Skeletal muscle cell (primary cell): ENCODE results near the gene ADRM1.
A peak's percentile ranks its signal among the peaks of the same experiment; 100 is the strongest.

ENCODE experiments used
- DNase-seq: peaks from one replicate; pipeline ENCODE4 v3.0.0-alpha.2; 2010; ENCODE audit warnings: low read depth
- H3K4me3 ChIP-seq: 2 replicates; pipeline ENCODE4 v1.5.1; 2011; ENCODE audit warnings: low read depth, mild to moderate bottlenecking, control low read depth, low read length, moderate library complexity

The ADRM1 gene, protein sequence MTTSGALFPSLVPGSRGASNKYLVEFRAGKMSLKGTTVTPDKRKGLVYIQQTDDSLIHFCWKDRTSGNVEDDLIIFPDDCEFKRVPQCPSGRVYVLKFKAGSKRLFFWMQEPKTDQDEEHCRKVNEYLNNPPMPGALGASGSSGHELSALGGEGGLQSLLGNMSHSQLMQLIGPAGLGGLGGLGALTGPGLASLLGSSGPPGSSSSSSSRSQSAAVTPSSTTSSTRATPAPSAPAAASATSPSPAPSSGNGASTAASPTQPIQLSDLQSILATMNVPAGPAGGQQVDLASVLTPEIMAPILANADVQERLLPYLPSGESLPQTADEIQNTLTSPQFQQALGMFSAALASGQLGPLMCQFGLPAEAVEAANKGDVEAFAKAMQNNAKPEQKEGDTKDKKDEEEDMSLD

DNA sequence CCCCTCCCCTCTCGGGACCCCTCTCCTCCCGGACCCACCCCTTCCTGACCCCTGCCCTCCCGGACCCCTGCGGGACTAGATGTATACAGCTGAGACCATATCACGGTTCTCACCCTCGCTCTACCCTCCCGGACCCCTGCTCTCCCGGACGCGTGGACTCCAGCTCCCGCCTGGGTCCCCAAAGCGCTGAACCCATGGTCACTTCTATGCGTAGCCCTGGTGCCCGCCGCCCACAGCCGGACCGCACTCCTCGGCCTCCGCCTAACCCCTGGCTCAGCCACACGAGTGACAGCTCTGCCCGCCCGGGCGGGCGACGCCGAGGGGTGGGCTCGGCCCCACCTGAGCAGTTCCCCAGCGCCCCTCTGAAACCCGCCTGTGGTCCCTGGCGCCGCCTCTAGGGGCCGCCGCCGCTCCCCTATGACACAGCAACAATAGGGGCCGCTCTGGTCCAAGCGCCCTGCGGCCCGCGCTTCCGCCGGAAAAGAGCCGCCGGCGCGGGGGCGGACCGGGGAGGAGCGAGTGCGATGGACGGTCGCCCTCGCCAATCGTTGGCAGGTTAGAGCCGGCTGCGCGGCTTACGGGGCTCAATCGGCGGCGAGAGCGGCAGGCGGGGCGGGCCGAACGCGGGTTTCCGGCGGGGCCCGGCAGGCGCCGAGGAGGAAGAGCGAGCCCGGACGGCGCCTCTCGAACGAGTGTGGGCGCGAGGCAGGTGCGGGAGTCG lies at the start of gene ADRM1:
Gene ADRM1, plus strand, starts transcription at position 657 of the 721 bp plus-strand sequence. CDS start 572 bp downstream, outside the sequence.
- H3K4me3 ChIP-seq = peak within 1 kb of the TSS; percentile 90
- peak; percentile 86 for DNase-seq

DNA sequence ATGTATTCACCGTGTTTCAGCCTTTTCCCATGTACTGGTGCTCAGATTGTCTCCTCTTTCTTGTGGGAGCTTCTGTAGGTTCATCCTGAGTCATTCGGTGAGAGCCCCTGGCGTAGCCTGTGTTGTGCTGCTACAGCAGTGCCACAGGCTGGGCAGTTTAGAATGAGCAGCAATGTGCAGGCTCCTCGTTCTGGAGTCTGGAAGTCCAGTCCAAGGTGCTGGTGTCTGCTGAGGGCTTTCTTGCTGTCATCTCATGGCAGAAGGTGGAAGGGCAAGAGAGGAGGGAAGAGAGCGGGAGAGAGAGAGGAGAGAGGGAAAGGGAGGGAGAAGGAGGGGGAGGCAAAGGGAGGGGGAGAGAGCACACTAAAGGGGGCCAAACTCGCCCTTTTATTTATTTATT lies 49.4 kb upstream of the ADRM1 start:
- DNase-seq = no peak
- no peak overlapping the region for H3K4me3 ChIP-seq

DNA sequence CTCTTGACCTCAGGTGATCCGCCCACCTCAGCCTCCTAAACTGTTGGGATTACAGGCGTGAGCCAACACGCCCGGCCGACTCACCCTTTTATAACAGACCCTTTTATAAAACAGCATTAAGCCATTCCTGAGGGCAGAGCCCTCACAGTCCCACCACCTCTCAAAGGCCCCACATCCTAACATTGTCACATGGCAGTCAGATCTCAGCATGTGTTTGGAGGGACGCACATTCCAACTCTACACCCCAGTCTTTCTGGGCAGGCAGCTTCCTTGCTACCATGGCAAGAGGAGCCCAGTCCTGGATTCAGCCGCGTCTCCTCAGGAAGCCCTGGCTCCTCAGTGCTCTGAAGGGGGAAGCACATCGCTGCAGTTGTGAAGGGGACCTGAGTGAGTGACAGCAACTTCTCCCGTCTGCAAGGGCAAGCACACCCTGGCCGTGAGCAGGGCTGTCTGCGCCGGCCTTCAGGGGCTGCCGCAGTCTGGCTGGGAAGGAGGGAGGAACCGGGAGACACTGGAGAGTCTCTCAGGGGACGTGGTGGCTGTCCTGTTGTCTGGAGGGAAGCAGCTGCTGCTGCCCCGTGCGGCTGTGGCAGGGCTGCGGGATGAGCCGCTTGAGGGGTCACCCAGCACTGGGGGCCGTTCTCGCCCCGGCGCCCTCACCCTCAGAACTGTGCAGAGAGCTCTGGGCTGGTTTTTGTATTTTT lies 48.6 kb upstream of the ADRM1 start:
- DNase-seq = no peak
- H3K4me3 ChIP-seq = no peak overlapping the region

DNA sequence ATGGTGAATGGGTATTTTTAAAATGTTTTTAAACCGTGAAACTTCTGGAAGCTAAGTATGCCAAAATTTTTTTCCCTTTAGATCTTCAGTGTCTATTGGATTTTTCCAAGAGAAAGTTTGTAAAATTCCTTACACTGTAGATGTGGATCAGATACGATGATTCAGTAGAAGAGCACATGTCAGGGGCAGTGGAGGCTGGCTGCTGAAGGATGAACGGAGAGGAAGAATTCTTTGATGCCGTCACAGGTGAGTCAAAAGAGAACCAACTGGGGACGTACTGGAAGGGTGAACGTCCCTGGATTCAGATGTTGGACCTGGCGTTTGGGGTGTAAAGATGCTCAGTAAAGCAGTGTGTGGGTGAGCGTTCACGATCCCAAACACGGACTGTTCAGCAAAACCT lies 46.8 kb upstream of the ADRM1 start:
- DNase-seq = no peak
- no peak overlapping the region for H3K4me3 ChIP-seq

DNA sequence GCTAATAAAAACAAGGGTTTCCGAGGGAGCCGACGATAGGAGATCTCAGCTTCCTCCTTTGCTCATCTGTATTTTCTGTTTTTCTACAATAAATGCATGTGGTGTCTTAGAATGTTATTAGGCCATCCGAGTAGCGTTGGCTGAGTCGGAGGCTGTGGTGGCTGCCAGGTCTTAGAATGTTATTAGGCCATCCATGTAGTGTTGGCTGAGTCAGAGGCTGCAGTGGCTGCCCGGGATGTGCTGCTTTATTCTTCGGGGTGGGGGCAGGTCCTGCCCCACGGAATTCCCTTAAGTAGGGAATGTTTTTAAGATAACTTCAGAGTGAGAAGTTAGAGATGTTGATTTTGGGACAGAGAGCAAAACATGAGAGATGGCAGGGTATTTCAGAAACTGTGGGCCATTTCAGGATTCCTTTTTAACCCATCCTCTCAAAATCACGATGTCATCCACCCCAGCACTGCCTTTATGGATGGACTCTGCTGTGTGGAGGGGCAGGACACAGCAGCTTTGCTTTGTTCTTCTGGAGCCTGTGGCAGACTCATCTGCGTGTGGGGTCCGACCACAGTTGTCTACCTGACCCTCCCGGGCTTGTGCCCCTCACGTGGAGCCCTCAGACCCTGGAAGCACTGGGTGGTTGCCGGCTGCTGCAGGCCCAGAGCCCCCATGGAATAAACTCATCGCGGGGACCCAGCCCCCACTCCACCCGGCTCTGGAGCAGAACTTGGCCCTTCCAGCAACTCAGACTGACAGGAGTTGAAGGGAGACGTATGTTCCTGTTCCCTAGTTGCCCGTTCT lies 44.1 kb upstream of the ADRM1 start:
- peak; percentile 48 for DNase-seq
- H3K4me3 ChIP-seq = no peak overlapping the region

DNA sequence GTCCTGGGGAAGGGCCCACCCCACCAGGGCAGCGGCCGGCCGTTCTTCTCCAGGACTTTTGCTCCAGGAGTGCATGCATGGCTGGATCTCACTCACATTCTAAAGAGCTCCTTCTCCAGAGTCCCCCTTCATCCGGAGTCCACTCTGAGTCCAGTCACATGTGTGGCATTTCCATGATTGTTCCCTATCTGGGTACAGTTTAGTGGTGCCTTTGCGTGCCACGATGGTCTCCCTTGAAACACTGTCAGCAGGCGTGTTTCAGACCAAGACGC lies 43.6 kb upstream of the ADRM1 start:
- H3K4me3 ChIP-seq = no peak overlapping the region
- DNase-seq = no peak

DNA sequence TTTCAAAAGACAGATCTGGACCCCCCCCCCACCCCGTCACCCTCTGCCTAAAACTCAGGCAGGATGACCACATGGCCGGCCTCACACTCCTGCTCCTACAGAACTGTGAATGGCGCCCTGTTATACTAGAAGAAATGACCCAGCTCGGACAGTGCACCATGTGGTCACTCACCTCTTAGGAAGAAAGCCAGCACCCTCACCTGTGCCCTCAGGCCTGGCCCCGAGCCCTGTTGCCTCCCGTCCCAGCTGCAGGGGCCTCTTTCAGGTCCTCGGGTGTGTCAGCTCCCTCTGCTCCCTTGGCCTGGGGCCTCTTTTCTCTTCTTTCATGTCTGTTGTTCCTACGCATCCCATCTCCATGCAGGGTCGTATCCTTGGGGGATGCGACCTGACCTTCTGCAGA lies 40.7 kb upstream of the ADRM1 start:
- H3K4me3 ChIP-seq = no peak overlapping the region
- no peak for DNase-seq

DNA sequence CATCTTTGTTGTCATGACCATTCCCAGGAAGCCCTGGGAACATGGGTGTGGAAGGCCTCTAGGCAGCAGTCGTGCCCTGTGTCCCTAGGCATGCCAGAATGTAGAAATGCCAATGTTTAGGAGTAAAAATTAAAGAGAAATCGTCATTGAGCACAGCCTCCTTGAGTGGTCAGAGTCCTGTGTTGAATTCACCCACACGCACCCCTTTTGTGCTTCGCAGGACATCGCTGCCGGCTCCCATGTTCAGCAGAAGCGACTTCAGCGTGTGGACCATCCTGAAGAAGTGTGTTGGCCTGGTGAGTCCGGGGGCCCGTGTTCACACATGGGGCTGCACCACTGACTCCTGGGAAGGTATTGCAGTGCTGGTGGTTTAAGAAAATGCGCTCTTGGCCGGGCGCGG lies 39.4 kb upstream of the ADRM1 start:
- DNase-seq = no peak

DNA sequence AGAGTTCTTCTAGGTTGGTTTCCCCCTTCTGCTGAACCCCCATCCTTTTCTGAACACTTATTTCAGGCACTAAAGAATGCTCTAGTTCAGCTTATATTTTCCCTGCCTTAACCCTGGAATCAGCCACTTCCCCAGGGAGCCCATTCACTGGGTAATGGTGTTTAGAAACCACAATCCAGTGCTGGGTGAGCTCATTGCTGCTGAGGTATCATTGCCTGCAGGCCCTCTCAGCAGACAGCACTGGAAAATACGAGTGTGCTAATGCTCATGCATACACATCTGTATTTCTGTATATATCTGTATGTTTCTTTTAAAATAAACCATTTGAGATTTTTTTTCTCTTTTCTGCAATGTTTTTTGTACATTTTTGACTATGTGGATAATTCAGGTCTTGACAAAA lies 37.4 kb upstream of the ADRM1 start:
- DNase-seq = no peak
- no peak overlapping the region for H3K4me3 ChIP-seq

More for the DNA sequence above, 39.4 kb upstream of the ADRM1 start:
- H3K4me3 ChIP-seq = no peak overlapping the region

DNA sequence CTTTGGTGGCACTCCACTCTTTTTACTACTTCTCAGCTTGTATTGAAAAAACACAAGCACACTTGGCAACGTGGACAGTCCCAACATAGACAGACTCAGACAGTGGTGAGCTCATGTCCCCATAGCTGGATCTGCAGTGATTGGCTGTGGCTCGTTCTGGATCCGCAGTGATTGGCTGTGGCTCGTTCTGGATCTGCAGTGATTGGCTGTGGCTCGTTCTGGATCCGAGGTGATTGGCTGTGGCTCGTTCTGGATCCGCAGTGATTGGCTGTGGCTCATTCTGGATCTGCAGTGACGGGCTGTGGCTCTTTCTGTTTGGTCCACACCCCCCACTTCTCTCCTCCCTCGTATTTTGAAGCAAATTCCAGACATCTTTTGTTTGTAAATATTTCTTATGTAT lies 36.5 kb upstream of the ADRM1 start:
- no peak overlapping the region for H3K4me3 ChIP-seq
- no peak for DNase-seq

DNA sequence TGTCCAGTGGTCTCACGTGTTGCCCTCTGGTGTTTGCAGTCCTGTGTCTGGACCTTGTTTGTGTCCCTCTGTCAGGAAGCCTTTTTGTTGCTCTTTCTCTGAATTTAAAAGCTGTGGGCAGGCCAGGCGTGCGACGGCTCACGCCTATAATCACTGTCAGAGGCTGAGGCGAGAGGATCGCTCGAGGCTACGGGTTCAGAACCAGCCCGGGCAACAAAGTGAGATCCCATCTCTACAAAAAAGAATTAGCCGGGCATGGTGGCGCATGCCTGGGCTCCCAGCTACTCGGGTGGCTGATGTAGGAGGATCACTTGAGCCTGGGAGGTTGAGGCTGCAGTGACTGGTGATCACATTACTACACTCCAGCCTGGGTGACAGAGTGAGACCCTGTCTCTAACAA lies 35.9 kb upstream of the ADRM1 start:
- H3K4me3 ChIP-seq = no peak overlapping the region
- DNase-seq = no peak

DNA sequence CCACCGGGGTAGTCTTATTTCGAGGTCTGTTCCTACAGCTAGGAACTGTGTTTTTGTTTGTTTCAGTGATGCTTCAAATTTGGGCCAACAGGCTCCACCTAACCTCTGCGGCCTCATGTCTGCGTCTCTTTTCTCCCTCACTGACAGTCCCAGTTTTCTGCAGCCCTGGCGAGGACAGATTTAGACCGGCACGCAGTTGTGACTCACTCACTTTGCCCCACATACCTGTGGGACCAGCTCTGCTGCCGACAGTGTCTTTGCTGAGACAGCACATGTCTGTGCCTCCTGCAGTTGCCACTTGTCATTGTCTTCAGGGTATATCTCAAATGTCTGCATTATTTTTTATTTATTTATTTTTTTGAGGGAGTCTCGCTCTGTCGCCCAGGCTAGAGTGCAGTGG lies 35.3 kb upstream of the ADRM1 start:
- DNase-seq = no peak
- no peak overlapping the region for H3K4me3 ChIP-seq

DNA sequence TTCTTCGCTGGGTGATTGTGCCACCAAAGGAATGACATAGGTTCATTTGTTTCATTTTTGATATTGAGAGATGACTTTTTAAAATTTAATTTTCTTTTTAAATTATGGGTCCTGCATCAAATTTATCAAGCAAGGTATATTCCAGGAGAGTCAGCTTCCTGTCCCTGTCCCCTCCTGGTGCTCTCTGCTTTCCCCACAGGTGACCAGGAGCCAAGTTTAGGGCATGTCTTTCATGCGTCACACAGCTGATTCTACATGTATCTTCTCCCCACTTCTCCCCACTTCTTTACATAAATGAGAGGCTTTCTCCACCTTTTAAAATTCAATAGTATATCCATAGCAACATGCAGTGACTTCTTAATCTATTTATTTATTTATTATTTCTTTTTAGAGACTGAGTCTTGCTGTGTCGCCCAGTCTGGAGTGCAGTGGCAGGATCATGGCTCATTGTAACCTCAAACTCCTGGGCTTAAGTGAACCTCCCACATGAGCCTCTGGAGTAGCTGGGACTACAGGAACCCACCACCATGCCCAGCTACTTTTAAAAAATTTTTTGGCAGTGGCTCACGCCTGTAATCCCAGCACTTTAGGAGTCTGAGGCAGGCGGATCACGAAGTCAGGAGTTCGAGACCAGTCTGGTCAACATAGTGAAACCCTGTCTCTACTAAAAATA lies 34.4 kb upstream of the ADRM1 start:
- no peak for DNase-seq
- H3K4me3 ChIP-seq = no peak overlapping the region

DNA sequence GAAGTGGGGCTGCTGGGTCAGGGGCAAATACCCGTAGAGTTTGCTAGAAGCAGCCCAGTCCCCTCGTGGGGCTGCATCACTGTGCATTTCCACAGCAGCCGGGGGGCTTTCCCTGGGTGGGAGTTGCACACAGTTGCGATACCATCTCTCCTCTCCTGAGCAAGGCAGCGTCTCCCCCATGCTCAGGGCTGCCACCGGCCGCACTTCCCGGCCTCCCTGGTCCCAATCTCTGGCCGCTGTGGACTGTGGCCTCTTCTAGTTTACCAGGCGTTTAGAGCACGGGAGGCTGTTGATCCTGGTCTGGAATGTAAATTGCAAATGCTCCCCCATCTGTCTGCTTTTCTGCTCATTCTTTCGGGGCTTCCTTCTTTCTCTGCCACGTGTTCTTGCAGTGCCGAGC lies 33.4 kb upstream of the ADRM1 start:
- H3K4me3 ChIP-seq = no peak overlapping the region
- no peak for DNase-seq

DNA sequence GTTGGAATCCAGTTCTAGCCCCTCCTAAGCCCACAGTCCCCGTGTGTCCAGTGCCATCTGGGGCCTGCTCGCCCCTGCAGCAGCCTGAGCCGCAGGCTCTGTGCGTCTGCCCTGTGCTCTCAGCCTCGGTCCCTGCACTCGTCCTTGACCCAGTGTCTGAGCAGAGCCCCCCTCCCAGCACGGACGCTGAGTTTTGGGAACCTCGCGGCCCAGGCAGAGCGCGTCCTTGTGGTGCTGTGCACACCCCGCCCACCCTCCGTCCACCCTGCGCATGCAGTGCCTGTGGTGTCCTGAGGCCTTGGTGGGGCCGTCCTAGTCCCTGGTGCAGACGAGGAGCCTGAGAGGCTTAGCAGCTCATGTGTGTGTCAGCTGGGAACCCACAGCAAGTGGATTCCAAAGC lies 32.9 kb upstream of the ADRM1 start:
- DNase-seq = no peak
- no peak overlapping the region for H3K4me3 ChIP-seq

DNA sequence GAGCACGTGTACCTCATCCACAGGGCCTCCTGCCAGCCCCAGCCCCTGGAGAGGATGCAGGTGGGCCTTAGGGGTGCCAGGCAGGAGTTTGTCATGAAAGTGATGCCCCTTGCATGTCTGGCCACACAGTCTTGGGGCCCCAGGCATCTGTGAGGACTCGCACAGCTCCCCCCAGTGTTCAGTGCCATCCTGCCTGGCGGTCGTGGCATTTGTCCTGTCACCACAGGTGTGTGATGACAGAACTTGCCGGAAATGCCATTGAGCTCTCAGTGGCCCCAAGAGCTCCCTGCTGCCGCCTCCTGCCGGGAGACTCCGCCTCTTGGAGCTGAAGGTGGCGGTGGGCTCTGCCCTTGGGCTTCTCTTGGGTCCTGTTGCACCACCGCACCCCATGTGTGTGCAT lies 30.6 kb upstream of the ADRM1 start:
- H3K4me3 ChIP-seq = no peak overlapping the region
- no peak for DNase-seq

DNA sequence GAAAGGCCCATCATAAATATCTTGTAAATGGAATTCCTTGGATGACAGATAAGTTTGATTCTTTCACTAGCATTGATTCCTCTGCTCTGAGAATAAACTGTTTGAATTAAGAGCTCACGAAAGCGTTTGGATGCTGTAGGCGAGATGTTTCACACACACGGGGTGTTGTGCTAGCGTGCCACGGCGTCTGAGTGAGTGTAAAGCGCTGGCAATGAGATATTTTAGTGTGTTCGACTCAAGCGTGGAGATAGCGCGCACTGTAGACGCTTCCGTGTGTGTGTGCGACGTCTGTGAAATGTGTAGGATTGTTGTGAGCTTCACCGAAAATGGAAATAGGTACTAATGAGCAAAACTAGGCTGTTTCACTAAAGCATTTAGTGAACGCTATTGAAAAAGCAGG lies 29.4 kb upstream of the ADRM1 start:
- no peak overlapping the region for H3K4me3 ChIP-seq
- DNase-seq = no peak

DNA sequence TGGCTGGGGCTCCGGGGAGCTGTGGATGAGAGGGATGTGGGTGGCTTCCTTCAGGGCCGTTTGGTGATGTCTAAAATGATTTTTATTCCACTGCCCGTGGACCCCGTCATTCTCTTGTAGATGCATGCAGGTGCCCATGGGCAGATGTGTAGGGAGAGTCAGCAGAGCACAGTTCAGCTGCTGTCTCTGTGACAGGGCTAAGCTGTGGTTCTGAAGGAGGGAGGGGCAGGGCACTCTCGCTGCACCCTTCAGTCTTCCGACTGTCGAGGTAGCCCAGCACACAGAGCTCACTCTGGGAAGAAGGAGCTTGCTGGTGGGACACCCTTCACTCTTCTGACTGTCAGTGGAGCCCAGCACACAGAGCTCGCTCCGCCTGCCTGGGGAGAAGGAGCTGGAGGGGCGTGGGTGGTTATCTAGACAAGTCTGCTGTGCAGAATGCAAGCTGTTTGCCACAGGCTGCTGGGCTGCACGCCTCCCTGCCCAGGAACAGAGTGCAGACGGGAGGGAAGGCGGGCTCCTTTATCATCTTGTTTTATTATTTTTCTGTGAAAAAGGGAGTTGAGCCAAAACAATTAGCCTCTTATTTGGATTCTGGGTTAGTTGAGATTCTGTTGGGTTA lies 28.4 kb upstream of the ADRM1 start:
- H3K4me3 ChIP-seq = no peak overlapping the region
- no peak for DNase-seq

DNA sequence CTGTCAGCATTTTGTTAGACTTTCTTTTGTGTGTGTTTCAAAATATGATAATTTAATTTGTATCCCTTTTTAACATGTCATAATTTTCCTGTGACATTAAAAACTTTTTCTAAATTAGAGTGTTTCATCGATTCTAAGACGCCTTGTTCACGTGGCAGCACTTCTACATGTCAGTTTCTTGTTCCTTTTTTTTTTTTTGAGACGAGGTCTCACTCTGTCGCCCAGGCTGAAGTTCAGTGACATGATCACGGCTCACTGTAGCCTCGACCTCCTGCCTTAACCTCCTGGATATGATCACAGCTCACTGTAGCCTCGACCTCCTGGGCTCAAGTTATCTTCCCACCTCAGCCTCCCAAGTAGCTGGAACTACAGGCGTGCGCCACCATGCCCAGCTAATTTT lies 27.6 kb upstream of the ADRM1 start:
- DNase-seq = no peak
- H3K4me3 ChIP-seq = no peak overlapping the region
